Tibial nerve (tissue), 4 donors: Measurements from ENCODE around the gene TBPL2. TPM values are rescaled to one million over a fixed set of nuclear protein-coding genes. Genes with fewer than 3 reads are reported as not detected.

ENCODE experiments used
- DNase-seq, 2 donors: peaks; one replicate each; pipeline ENCODE4 v3.0.0-alpha.2; 2019; ENCODE audit warnings: low spot score in 2 of 2
- H3K27ac ChIP-seq, 4 donors: fragments of 200-600 bp; sonication (generic) in 3 of 4; one replicate each; pipeline ENCODE4 v1.5.1; 2017 to 2019; ENCODE audit warnings: mild to moderate bottlenecking in 1 of 4
- H3K27me3 ChIP-seq, 2 donors: fragments of 200-600 bp; sonication (generic) in 1 of 2; one replicate each; pipeline versions ENCODE4 v1.5.1 to v1.6.0; 2017 to 2019
- H3K36me3 ChIP-seq, 3 donors: fragments of 200-600 bp; sonication (generic); one replicate each; pipeline ENCODE4 v1.5.1; 2018 to 2019
- H3K4me1 ChIP-seq, 4 donors: fragments of 200-600 bp; sonication (generic) in 3 of 4; one replicate each; pipeline ENCODE4 v1.5.1; 2017 to 2019
- H3K4me3 ChIP-seq, 4 donors: fragments of 200-600 bp; sonication (generic) in 3 of 4; one replicate each; pipeline ENCODE4 v1.5.1; 2017 to 2019; ENCODE audit warnings: mild to moderate bottlenecking in 1 of 4, moderate library complexity in 1 of 4
- H3K9me3 ChIP-seq, 4 donors: fragments of 200-600 bp; sonication (generic) in 3 of 4; one replicate each; pipeline ENCODE4 v1.5.1; 2017 to 2019
- CTCF ChIP-seq, 5 experiments: fragments of 200-600 bp in 3 of 5; fragments of 450-650 bp in 2 of 5; sonication (generic) in 3 of 5; IDR thresholded peaks; one replicate each; pipeline ENCODE4 v1.5.1; 2016 to 2019; ENCODE audit warnings: antibody characterized with exemption in 5 of 5, mild to moderate bottlenecking in 3 of 5, moderate library complexity in 2 of 5
- EP300 ChIP-seq, 2 donors: sonication (generic); formaldehyde crosslinking; IDR thresholded peaks; one replicate each; pipeline ENCODE4 v1.6.1; 2017; ENCODE audit warnings: antibody characterized with exemption in 2 of 2, mild to moderate bottlenecking in 1 of 2
- POLR2A ChIP-seq, 2 donors: fragments of 450-650 bp; IDR thresholded peaks; one replicate each; pipeline ENCODE4 v1.6.1; 2017; ENCODE audit warnings: antibody characterized with exemption in 2 of 2, mild to moderate bottlenecking in 2 of 2, moderate library complexity in 2 of 2
- WGBS, 2 donors: methylation state at CpG; one replicate each; pipeline ENCODE4 v1.1.5; 2018; 5-methylcytosine and 5-hydroxymethylcytosine counted together
- total RNA-seq, 4 donors: library from RNA; depleted of rRNA; stranded (reverse); fragments of >200 nt; gene quantifications; one replicate each; pipeline ENCODE4 v1.1.0, GENCODE V29; 2016

Gene TBPL2
- total RNA-seq, 4 donors from 2014 or later, result 0.90 TPM; not detected in 3

- H3K4me1 ChIP-seq, result no peaks in the 10 kb centered on the region
- no peak overlapping the region for H3K4me3 ChIP-seq
- no peaks in the 10 kb centered on the region for H3K27me3 ChIP-seq
- peaks cover 0 to 83% (median 0%) of the 10 kb centered on the region in 3 donors for H3K36me3 ChIP-seq
- H3K27ac ChIP-seq, result no peak overlapping the region
- DNase-seq, result no peak
- H3K9me3 ChIP-seq, result no peaks in the 10 kb centered on the region
- TF ChIP-seq CTCF (IDR thresholded peaks at IDR 0.05) (no peak), POLR2A (IDR thresholded peaks at IDR 0.05) (no peak), EP300 (IDR thresholded peaks at IDR 0.05) (no peak)
- 58 to 69% methylated on average over 4 of the region's 4 CpGs for WGBS, 2 donors
These were observed 51.1 kb downstream of the TBPL2 start for GRCh38 chr14:55389330-55389729.

- Histone ChIP-seq H3K9me3 (no peaks in the 10 kb centered on the region), H3K4me3 (no peak overlapping the region), H3K36me3 (peaks cover 0 to 87% (median 0%) of the 10 kb centered on the region in 3 donors), H3K4me1 (no peaks in the 10 kb centered on the region), H3K27me3 (no peaks in the 10 kb centered on the region), H3K27ac (no peak overlapping the region)
- DNase-seq, result no peak
- TF ChIP-seq EP300 (IDR thresholded peaks at IDR 0.05) (no peak), POLR2A (IDR thresholded peaks at IDR 0.05) (no peak), CTCF (IDR thresholded peaks at IDR 0.05) (no peak)
These were observed 52.3 kb downstream of the TBPL2 start for GRCh38 chr14:55388160-55388559.

GRCh38 chr14:55387121-55387520, 53.3 kb downstream of the TBPL2 start:
- no peak overlapping the region for H3K27ac ChIP-seq
- H3K36me3 ChIP-seq, result peaks cover 0 to 94% (median 0%) of the 10 kb centered on the region in 3 donors
- WGBS, 2 donors, result 95 to 98% methylated on average over 4 of the region's 4 CpGs
- H3K9me3 ChIP-seq, result no peaks in the 10 kb centered on the region
- H3K27me3 ChIP-seq, result no peaks in the 10 kb centered on the region
- DNase-seq, result no peak
- TF ChIP-seq POLR2A (IDR thresholded peaks at IDR 0.05) (no peak), CTCF (IDR thresholded peaks at IDR 0.05) (no peak), EP300 (IDR thresholded peaks at IDR 0.05) (no peak)
- no peaks in the 10 kb centered on the region for H3K4me1 ChIP-seq
- H3K4me3 ChIP-seq, result no peak overlapping the region

DNA sequence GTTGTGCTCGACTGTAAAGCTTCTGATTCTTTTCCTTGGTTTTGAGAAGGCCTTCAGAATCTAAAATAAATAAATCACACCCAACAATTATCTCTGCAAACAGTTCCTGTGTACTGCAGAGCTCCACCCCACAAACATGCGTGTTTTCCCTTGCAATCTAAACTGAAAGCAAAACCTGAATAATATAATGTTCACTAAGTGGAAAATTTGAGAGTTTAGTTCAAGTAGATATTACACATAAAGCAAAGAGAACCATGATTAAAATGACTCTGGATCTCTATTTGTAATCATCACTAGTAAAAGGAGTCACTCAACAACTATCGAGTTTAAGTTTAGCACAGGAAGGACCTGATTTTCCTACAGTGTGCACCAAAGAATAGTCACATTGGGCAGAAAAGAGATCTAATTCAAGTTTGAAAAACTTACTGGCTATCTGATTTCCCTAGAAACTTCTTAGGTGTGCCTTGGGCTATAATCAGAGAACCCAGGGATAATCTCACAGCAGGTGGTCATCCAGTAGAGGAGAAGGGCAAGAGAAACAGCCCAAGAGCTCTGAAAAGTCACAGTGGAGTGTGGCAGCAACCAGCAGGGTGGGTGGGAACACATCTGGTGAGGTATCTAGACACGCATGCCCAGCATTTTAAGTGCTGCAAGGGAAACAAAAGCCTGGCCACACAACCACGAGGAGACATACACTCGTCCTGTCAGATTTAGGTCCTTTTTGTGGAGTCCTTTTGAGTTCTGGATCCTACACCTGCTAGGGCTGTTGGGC, 54.2 kb downstream of the TBPL2 start:
- Histone ChIP-seq H3K4me3 (no peak overlapping the region), H3K27ac (no peak overlapping the region), H3K9me3 (no peaks in the 10 kb centered on the region), H3K4me1 (no peaks in the 10 kb centered on the region), H3K36me3 (peaks cover 0 to 96% (median 0%) of the 10 kb centered on the region in 3 donors), H3K27me3 (no peaks in the 10 kb centered on the region)
- WGBS, 2 donors, result 87% methylated on average over 6 of the region's 6 CpGs
- TF ChIP-seq EP300 (IDR thresholded peaks at IDR 0.05) (no peak), CTCF (IDR thresholded peaks at IDR 0.05) (no peak), POLR2A (IDR thresholded peaks at IDR 0.05) (no peak)
- no peak for DNase-seq

- TF ChIP-seq CTCF (IDR thresholded peaks at IDR 0.05) (no peak), EP300 (IDR thresholded peaks at IDR 0.05) (no peak)
- H3K36me3 ChIP-seq, result peaks cover 0 to 96% (median 3%) of the 10 kb centered on the region in 3 donors
These were observed 55.9 kb downstream of the TBPL2 start for GRCh38 chr14:55384536-55384935.

More at GRCh38 chr14:55384536-55384935, 55.9 kb downstream of the TBPL2 start:
- H3K27me3 ChIP-seq, result no peaks in the 10 kb centered on the region
- no peaks in the 10 kb centered on the region for H3K9me3 ChIP-seq
- no peak for DNase-seq
- H3K4me1 ChIP-seq, result no peaks in the 10 kb centered on the region
- WGBS, 2 donors, result 83 to 88% methylated on average over 3 of the region's 3 CpGs
- H3K4me3 ChIP-seq, result no peak overlapping the region
- H3K27ac ChIP-seq, result peak overlapping the region in 1 of 4 donors; percentile 36
